Hematopoietic multipotent progenitor cell (in vitro differentiated cells): ENCODE measurements around the gene RNLS. TPM values are rescaled to one million over a fixed set of nuclear protein-coding genes. Genes with fewer than 3 reads are reported as not detected.
"Not testable (repeated sequence)": the region's sequence is repeated elsewhere in the genome, so short reads cannot be mapped to it uniquely, and the experiment has no call there.

Source experiments
- DNase-seq, 3 donors: peaks; one replicate each; pipeline ENCODE4 v3.0.0-alpha.2; 2011 to 2015; ENCODE audit warnings: low read depth in 2 of 3, low spot score in 2 of 3
- total RNA-seq: library from RNA; depleted of rRNA; stranded (reverse); fragments of >200 nt; gene quantifications from one replicate; pipeline ENCODE4 v1.2.3, GENCODE V29; 2012

Gene RNLS
- total RNA-seq, 1 donor: 8.6 TPM

GRCh38 chr10:88486816-88487215 is 96.3 kb downstream of the RNLS start:
- not testable (repeated sequence) for DNase-seq

GRCh38 chr10:88482220-88482619 is 100.9 kb downstream of the RNLS start:
- DNase-seq: no peak

GRCh38 chr10:88478256-88478655 is 104.9 kb downstream of the RNLS start:
- no peak for DNase-seq

GRCh38 chr10:88477343-88478085 is 105.6 kb downstream of the RNLS start:
- DNase-seq: no peak

GRCh38 chr10:88474884-88475844 is 108.0 kb downstream of the RNLS start:
- no peak for DNase-seq

GRCh38 chr10:88473989-88474883 is 108.9 kb downstream of the RNLS start:
- no peak for DNase-seq

- DNase-seq: no peak
Observed at GRCh38 chr10:88472540-88472939, 110.6 kb downstream of the RNLS start.

GRCh38 chr10:88471899-88472298 is 111.2 kb downstream of the RNLS start:
- DNase-seq: no peak

- DNase-seq: no peak
Observed at GRCh38 chr10:88467835-88468485, 115.2 kb downstream of the RNLS start.

- no peak for DNase-seq
Observed at GRCh38 chr10:88466786-88467185, 116.3 kb downstream of the RNLS start.

GRCh38 chr10:88465765-88466164 is 117.4 kb downstream of the RNLS start:
- DNase-seq: no peak

- DNase-seq: no peak
Observed at GRCh38 chr10:88463811-88464210, 119.3 kb downstream of the RNLS start.

- no peak for DNase-seq
Observed at GRCh38 chr10:88461426-88461825, 121.7 kb downstream of the RNLS start.

GRCh38 chr10:88459530-88459929 is 123.6 kb downstream of the RNLS start:
- DNase-seq: no peak

GRCh38 chr10:88458209-88458608 is 124.9 kb downstream of the RNLS start:
- peak in 1 of 3 donors; percentile 4 for DNase-seq

- DNase-seq: no peak
Observed at GRCh38 chr10:88457660-88458059, 125.5 kb downstream of the RNLS start.

- DNase-seq: no peak
Observed at GRCh38 chr10:88456730-88457129, 126.4 kb downstream of the RNLS start.

- no peak for DNase-seq
Observed at GRCh38 chr10:88455831-88456230, 127.3 kb downstream of the RNLS start.

GRCh38 chr10:88450201-88450600 is 132.9 kb downstream of the RNLS start:
- DNase-seq: no peak

GRCh38 chr10:88442716-88443115 is 140.4 kb downstream of the RNLS start:
- no peak for DNase-seq
